Left kidney (tissue), 2 donors: ENCODE results near the gene EIF2AK3. TPM values are rescaled to one million over a fixed set of nuclear protein-coding genes. Genes with fewer than 3 reads are reported as not detected.
"Not testable (repeated sequence)": the region's sequence is repeated elsewhere in the genome, so short reads cannot be mapped to it uniquely, and the experiment has no call there.

Experiments
- DNase-seq: peaks from one replicate; pipeline ENCODE4 v3.0.0-alpha.2; 2013
- polyA plus RNA-seq: library from polyadenylated mRNA; unstranded; fragments of 120-200 nt; gene quantifications from one replicate; pipeline ENCODE4 v1.2.1, GENCODE V29; 2013; ENCODE audit not compliant: insufficient read length

EIF2AK3 gene
- polyA plus RNA-seq, 1 donor = 28.0 TPM

- DNase-seq = no peak
Observed at GRCh38 chr2:88599527-88599926, 27.7 kb downstream of the EIF2AK3 start.

- DNase-seq = no peak
Observed at GRCh38 chr2:88597168-88597567, 30.1 kb downstream of the EIF2AK3 start.

GRCh38 chr2:88596141-88596830 lies 31.0 kb downstream of the EIF2AK3 start:
- DNase-seq = no peak

GRCh38 chr2:88591698-88592097 lies 35.6 kb downstream of the EIF2AK3 start:
- DNase-seq = no peak

GRCh38 chr2:88590998-88591613 lies 36.2 kb downstream of the EIF2AK3 start:
- peak; percentile 55 for DNase-seq

- DNase-seq = no peak
Observed at GRCh38 chr2:88585969-88586368, 41.3 kb downstream of the EIF2AK3 start.

GRCh38 chr2:88582030-88582429 lies 45.2 kb downstream of the EIF2AK3 start:
- DNase-seq = no peak

GRCh38 chr2:88580088-88580487 lies 47.2 kb downstream of the EIF2AK3 start:
- DNase-seq = no peak

GRCh38 chr2:88575630-88576029 lies 51.6 kb downstream of the EIF2AK3 start:
- DNase-seq = no peak

GRCh38 chr2:88575051-88575450 lies 52.2 kb downstream of the EIF2AK3 start:
- DNase-seq = no peak

GRCh38 chr2:88574445-88574844 lies 52.8 kb downstream of the EIF2AK3 start:
- no peak for DNase-seq

GRCh38 chr2:88568179-88568578 lies 59.1 kb downstream of the EIF2AK3 start:
- no peak for DNase-seq

GRCh38 chr2:88564402-88564801 lies 62.9 kb downstream of the EIF2AK3 start:
- no peak for DNase-seq

- DNase-seq = peak; percentile 32
Observed at GRCh38 chr2:88563129-88563528, 64.1 kb downstream of the EIF2AK3 start.

- no peak for DNase-seq
Observed at GRCh38 chr2:88561646-88562388, 65.4 kb downstream of the EIF2AK3 start.

GRCh38 chr2:88560619-88561307 lies 66.5 kb downstream of the EIF2AK3 start:
- no peak for DNase-seq

- no peak for DNase-seq
Observed at GRCh38 chr2:88557290-88557689, 70.0 kb downstream of the EIF2AK3 start.

- DNase-seq = no peak
Observed at GRCh38 chr2:88556026-88556425, 71.2 kb downstream of the EIF2AK3 start.

- no peak for DNase-seq
Observed at GRCh38 chr2:88554189-88554588, 73.1 kb downstream of the EIF2AK3 start.

GRCh38 chr2:88549616-88550292 lies 77.5 kb downstream of the EIF2AK3 start:
- DNase-seq = no peak

GRCh38 chr2:88546291-88546690 lies 81.0 kb downstream of the EIF2AK3 start:
- not testable (repeated sequence) for DNase-seq

- no peak for DNase-seq
Observed at GRCh38 chr2:88545118-88545517, 82.1 kb downstream of the EIF2AK3 start.
